Measurements from ENCODE around the gene LBHD2. TPM values are rescaled to one million over a fixed set of nuclear protein-coding genes. Genes with fewer than 3 reads are reported as not detected.
A peak's percentile ranks its signal among the peaks of the same experiment; 100 is the strongest.

The LBHD2 gene
- total RNA-seq, 1 donor from 2014 or later = not detected

DNA sequence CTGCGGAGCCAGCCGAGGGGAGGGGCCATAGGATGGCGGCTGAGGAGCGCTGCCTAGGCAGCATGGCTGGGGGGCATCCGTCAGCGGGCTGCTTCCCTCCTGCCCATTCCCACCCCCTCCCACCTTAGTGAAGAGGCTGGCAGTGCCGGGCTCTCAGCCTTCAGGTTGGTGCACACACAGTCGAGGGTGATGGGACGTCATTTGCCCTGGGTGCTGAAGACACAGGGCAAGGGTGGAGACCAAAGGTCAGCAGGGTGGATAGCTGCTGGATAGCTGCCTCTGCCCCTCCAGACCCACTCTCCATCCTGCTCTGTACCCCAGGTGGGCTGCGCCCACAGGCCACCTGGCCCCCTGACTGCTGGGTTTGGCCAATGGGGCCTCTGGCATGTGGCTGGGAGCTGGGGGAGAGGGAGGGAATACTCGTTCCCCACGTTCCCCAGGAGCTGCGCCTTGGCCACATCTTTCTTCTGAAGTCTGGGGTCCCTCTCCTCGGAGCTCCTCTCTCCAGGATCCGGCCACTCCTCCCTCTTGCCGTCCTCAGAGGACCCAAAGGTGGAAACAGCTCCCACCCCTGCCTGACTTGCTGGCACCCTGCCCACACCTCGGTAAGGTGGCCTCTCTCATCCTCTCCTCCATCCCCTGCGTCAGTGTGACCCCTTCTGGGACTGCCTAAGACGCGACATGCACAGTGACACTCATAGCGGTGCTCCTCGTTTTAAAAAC, 15.5 kb upstream of the LBHD2 start:
- DNase-seq (ENCODE audit: low read depth, low spot score) = no peak

DNA sequence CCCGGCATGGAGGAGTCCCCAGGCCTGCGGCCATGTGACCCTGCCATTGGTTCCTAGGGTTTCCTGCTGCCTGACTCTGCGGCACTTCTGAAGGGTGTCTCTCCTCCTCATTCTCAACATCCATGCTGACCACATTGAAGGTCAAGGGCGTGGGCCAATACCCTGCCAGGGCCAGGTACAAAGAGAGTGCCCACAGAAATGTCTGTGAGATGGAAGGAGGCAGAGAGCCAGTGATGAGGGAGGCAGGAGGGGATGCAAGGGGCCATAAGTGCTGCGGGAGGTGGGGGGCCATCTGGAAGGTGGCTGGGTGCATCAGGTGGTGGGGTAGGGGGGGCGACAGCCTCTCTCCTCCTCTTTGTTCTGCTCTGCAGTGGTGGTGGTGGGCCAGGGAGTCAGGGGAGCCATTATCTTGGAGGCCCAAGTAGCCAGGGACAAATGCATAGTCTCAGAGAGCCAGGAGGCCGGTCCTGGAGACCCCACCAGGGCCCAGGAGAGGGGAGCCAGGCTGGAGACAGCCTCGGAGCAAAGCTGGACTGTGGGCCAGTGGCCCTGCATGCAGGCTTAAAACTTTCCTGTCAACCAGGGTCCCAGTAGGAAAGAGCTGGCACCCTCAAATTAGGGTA, 13.6 kb upstream of the LBHD2 start:
- DNase-seq (ENCODE audit: low read depth, low spot score) = no peak

DNA sequence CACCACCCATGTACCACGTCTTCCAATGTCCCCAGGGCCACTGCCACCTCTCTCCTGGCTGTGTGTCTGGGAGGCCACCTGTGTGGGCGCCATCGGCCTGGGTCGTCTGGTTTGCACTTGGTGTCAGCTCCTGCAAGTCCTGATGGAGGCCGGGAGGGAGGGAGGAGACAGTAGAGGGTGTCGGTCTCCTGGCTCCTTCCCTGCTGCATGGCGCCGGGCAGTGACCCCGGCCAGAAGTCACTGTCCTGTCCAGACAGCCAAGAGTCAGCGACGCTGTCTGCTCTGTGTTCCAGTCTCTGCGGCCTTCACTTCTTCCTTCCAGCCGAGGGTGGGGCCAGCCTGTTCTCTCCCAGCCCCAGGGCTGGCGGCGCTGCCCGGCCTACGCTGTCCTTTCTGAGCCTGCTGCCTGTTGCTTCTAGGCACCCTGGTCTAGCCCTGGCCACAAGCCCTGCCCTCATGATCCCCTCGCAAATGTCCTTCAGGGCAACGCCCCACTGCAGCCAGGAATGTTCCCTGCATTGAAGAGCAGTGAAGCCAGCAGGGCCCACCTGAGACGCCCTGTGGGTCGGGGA, 13.0 kb upstream of the LBHD2 start:
- DNase-seq (ENCODE audit: low read depth, low spot score) = no peak

GRCh38 chr14:103071544-103072251, 12.3 kb upstream of the LBHD2 start:
- no peak for DNase-seq (ENCODE audit: low read depth, low spot score)

- no peak for DNase-seq (ENCODE audit: low read depth, low spot score)
Observed at GRCh38 chr14:103072595-103073366, 11.2 kb upstream of the LBHD2 start.

DNA sequence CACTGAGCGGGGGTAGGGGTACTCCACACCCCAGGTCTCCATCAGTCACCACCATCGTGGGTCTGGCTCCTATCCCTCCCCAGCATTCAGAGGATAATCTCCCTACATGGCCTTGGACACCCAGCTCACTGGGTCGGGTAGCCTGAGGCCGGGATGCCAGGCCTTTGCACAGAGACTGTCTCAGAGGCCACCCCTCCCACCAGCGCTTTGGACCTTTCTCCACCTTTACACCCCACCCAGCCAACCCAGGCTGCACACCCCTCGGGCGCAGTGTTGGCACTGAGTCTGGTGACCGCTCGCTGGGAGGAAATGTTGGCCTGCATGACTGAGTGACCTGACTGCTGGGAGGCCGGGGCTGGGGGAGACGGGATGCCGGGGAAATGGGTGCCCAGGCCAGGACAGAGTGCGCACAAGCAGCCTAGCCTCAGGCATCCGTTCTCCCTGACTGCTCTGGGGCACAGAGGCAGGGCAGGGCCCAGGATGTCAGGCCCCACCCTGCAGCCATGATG, 10.6 kb upstream of the LBHD2 start:
- no peak for DNase-seq (ENCODE audit: low read depth, low spot score)

- no peak for DNase-seq (ENCODE audit: low read depth, low spot score)
Observed at GRCh38 chr14:103073876-103074728, 9.9 kb upstream of the LBHD2 start.

- DNase-seq (ENCODE audit: low read depth, low spot score) = no peak
Observed at GRCh38 chr14:103074729-103075367, 9.2 kb upstream of the LBHD2 start.

GRCh38 chr14:103078420-103078749, 5.6 kb upstream of the LBHD2 start:
- DNase-seq (ENCODE audit: low read depth, low spot score) = peak; percentile 40

DNA sequence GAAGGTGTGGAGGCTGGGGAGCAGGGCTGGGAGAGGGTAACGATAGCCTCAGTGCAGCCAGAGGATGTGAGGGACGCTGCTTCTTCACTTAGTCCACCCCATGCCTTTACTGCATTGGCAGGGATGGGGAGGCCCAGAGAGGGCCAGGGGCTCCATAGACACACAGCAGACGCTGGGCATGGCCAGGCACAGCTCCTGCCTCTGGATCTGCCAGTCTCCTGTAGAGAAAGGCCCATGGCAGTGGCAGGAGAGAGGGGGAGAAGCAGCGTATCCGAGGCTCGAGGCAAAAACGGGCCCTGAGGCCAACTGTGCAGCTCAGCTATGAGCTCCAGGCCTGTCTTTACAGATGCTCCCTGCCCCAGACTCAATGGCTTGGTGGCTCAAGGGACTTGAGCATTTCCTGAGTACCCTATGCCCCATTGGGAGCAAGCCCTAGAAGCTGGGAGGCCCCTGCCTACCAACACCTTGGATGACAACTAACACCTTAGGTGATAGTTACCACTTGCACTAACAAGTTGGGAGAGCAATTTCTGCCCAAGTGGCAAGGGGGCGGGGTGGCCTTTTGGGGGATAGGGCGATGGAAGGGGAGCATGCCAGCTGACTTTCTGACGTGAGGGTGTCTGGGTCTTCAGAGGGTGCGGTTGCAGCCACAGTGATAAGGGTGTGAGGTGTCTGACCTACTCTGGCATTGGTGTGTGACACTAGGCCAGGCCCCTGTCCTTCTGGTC, 5.0 kb upstream of the LBHD2 start:
- no peak for DNase-seq (ENCODE audit: low read depth, low spot score)

DNA sequence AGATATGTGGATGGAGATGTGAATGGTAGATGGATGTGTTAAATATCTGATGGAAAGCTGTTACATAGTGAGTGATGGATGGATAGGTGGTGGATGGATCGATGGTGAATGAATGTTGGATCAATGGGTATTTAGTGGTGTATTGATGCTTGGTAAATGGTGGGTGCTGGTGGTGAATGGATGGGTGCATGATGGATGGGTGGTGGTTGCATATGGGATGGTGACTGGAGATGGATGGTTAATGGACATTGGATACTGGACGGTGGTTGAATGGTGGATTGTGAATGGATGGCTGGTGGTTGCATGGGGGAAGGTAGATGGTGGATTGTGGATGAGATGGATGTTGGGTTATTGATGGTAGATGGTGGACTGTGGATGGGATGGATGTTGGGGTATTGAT, 2.1 kb upstream of the LBHD2 start:
- DNase-seq (ENCODE audit: low read depth, low spot score) = no peak

DNA sequence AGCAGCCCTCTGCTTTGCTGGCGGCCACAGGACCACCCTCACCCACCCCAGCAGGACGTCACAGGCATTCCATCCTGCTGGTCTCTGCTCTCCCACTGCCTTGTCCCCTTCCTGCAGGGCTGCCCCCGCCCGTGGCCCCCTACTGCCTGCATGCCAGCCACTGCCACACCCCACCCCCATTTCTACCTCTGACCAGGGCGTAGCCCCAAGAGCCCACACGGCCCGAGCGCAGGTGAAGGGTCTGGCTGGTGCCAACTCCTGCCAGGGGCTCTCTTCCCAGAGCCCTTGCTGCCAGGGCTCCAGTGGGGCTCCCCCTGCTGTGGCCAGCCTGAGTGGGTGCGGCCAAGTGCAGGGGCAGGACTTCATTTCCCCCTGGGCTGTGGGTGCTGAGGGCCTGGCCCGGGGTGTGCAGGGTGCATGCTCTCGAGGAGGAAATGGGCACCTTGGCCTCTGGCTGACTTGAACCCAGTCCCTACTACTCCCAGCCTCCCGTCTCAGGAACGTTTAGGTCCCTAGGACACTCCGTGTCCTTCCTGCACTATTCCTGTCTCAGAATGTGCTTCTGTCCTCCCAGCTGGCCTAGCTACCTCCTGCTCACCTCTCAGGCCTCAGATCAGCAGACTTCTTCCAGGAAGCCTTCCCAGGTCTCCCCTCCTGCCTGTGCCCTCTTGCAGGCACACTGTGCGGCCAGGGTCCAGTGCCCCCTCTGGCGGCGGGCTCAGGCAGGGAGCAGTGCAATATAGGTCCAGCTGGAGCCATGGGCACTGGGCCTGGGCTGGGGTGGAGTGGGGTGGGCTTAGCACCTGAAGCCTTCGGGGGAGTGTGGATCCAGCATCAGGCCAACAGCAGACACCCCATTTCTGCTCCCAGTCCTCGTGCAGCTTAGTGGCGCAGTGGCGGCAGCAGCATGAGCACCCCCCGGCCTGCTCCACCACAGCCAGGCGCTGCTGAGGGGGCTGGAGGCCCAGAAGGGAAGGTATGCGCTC, 1.4 kb downstream of the LBHD2 start:
- DNase-seq (ENCODE audit: low read depth, low spot score) = no peak

DNA sequence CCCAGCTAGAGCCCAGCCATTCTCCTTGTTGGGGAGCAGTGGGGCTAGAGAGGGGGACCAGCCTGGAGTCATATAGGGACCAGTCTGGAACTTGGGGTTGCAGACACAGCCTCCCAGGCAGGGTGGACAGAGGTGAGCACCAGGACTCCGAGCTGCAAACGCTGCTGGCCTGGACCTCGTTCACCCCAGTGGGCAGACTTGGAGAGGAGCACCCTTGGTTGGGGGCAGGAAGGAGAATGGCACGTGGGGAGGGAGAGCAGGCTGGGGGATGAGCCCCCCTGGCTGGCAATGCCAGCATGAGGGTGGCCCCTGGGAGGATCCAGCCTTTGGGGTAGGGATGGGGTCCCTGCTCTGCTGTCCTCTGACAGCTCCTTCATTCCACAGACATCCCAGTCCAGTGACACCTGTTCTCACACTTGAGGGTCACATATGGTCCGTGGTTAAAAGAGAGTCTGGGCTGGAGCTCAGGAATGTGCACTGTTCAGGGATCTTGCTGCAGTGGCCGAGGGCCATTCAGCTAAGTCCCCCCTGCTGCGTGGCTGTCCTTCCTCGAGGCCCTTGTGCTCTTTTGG, 2.8 kb downstream of the LBHD2 start:
- no peak for DNase-seq (ENCODE audit: low read depth, low spot score)

GRCh38 chr14:103087343-103087835, 3.4 kb downstream of the LBHD2 start:
- DNase-seq (ENCODE audit: low read depth, low spot score) = no peak

- no peak for DNase-seq (ENCODE audit: low read depth, low spot score)
Observed at GRCh38 chr14:103088921-103089320, 4.9 kb downstream of the LBHD2 start.

GRCh38 chr14:103089386-103090335, 5.7 kb downstream of the LBHD2 start:
- DNase-seq (ENCODE audit: low read depth, low spot score) = no peak

Measured in pulmonary artery endothelial cell (primary cell).